ENCODE measurements around the gene BLMH.

BLMH gene

GRCh38 chr17:30226878-30227277 is 64.9 kb downstream of the BLMH start:
- Histone ChIP-seq H3K9ac (ENCODE audit: low read depth, low read length) (no peak overlapping the region), H3K27me3 (ENCODE audit: insufficient read depth, low read length) (peaks cover 14% of the 10 kb centered on the region; the same call in 1 of the 2 replicates), H3K4me3 (ENCODE audit: low read length) (no peak overlapping the region), H3K9me3 (ENCODE audit: insufficient read depth, low read depth, low read length) (no peaks in the 10 kb centered on the region), H3K4me1 (ENCODE audit: insufficient read depth, low read length) (peaks cover 5% of the 10 kb centered on the region; the same call in 1 of the 2 replicates), H3K36me3 (ENCODE audit: insufficient read depth, low read length) (no peaks in the 10 kb centered on the region), H3K27ac (ENCODE audit: low read depth, low read length) (no peak overlapping the region)
- WGBS: 95% methylated on average over 10 of the region's 10 CpGs

- Histone ChIP-seq H3K36me3 (ENCODE audit: insufficient read depth, low read length) (no peaks in the 10 kb centered on the region), H3K4me3 (ENCODE audit: low read length) (no peak overlapping the region), H3K9me3 (ENCODE audit: insufficient read depth, low read depth, low read length) (no peaks in the 10 kb centered on the region), H3K27ac (ENCODE audit: low read depth, low read length) (no peak overlapping the region), H3K27me3 (ENCODE audit: insufficient read depth, low read length) (peaks cover 10% of the 10 kb centered on the region; the same call in 1 of the 2 replicates), H3K9ac (ENCODE audit: low read depth, low read length) (no peak overlapping the region), H3K4me1 (ENCODE audit: insufficient read depth, low read length) (peaks cover 5% of the 10 kb centered on the region; the same call in 1 of the 2 replicates)
- 87% methylated on average over 15 of the region's 15 CpGs for WGBS
Measured at GRCh38 chr17:30225919-30226553, 65.7 kb downstream of the BLMH start.

GRCh38 chr17:30225112-30225511 is 66.6 kb downstream of the BLMH start:
- H3K4me3 ChIP-seq (ENCODE audit: low read length): no peak overlapping the region
- no peaks in the 10 kb centered on the region for H3K9me3 ChIP-seq (ENCODE audit: insufficient read depth, low read depth, low read length)
- H3K36me3 ChIP-seq (ENCODE audit: insufficient read depth, low read length): no peaks in the 10 kb centered on the region
- 87% methylated on average over 3 of the region's 3 CpGs for WGBS
- peaks cover 1% of the 10 kb centered on the region; the same call in 1 of the 2 replicates for H3K27me3 ChIP-seq (ENCODE audit: insufficient read depth, low read length)
- no peak overlapping the region for H3K9ac ChIP-seq (ENCODE audit: low read depth, low read length)
- H3K27ac ChIP-seq (ENCODE audit: low read depth, low read length): no peak overlapping the region
- H3K4me1 ChIP-seq (ENCODE audit: insufficient read depth, low read length): peaks cover 5% of the 10 kb centered on the region; the same call in 1 of the 2 replicates

GRCh38 chr17:30224419-30224960 is 67.3 kb downstream of the BLMH start:
- Histone ChIP-seq H3K4me1 (ENCODE audit: insufficient read depth, low read length) (peaks cover 5% of the 10 kb centered on the region; the same call in 1 of the 2 replicates), H3K27ac (ENCODE audit: low read depth, low read length) (no peak overlapping the region), H3K36me3 (ENCODE audit: insufficient read depth, low read length) (no peaks in the 10 kb centered on the region), H3K27me3 (ENCODE audit: insufficient read depth, low read length) (no peaks in the 10 kb centered on the region), H3K4me3 (ENCODE audit: low read length) (no peak overlapping the region), H3K9ac (ENCODE audit: low read depth, low read length) (no peak overlapping the region), H3K9me3 (ENCODE audit: insufficient read depth, low read depth, low read length) (no peaks in the 10 kb centered on the region)
- 77% methylated on average over 8 of the region's 8 CpGs for WGBS

GRCh38 chr17:30222721-30223175 is 69.0 kb downstream of the BLMH start:
- no peaks in the 10 kb centered on the region for H3K36me3 ChIP-seq (ENCODE audit: insufficient read depth, low read length)
- no peak overlapping the region for H3K4me3 ChIP-seq (ENCODE audit: low read length)
- WGBS: 86% methylated on average over 13 of the region's 13 CpGs
- H3K27me3 ChIP-seq (ENCODE audit: insufficient read depth, low read length): no peaks in the 10 kb centered on the region
- H3K4me1 ChIP-seq (ENCODE audit: insufficient read depth, low read length): peaks cover 5% of the 10 kb centered on the region; the same call in 1 of the 2 replicates
- H3K9me3 ChIP-seq (ENCODE audit: insufficient read depth, low read depth, low read length): no peaks in the 10 kb centered on the region
- no peak overlapping the region for H3K27ac ChIP-seq (ENCODE audit: low read depth, low read length)
- H3K9ac ChIP-seq (ENCODE audit: low read depth, low read length): no peak overlapping the region

- 90% methylated on average over 4 of the region's 4 CpGs for WGBS
- Histone ChIP-seq H3K4me3 (ENCODE audit: low read length) (no peak overlapping the region), H3K9ac (ENCODE audit: low read depth, low read length) (no peak overlapping the region), H3K4me1 (ENCODE audit: insufficient read depth, low read length) (peaks cover 5% of the 10 kb centered on the region; the same call in 1 of the 2 replicates), H3K36me3 (ENCODE audit: insufficient read depth, low read length) (no peaks in the 10 kb centered on the region), H3K9me3 (ENCODE audit: insufficient read depth, low read depth, low read length) (no peaks in the 10 kb centered on the region), H3K27ac (ENCODE audit: low read depth, low read length) (no peak overlapping the region), H3K27me3 (ENCODE audit: insufficient read depth, low read length) (no peaks in the 10 kb centered on the region)
Measured at GRCh38 chr17:30222251-30222650, 69.5 kb downstream of the BLMH start.

GRCh38 chr17:30221346-30221745 is 70.4 kb downstream of the BLMH start:
- peaks cover 5% of the 10 kb centered on the region; the same call in 1 of the 2 replicates for H3K4me1 ChIP-seq (ENCODE audit: insufficient read depth, low read length)
- H3K9ac ChIP-seq (ENCODE audit: low read depth, low read length): no peak overlapping the region
- H3K9me3 ChIP-seq (ENCODE audit: insufficient read depth, low read depth, low read length): no peaks in the 10 kb centered on the region
- H3K4me3 ChIP-seq (ENCODE audit: low read length): no peak overlapping the region
- no peaks in the 10 kb centered on the region for H3K27me3 ChIP-seq (ENCODE audit: insufficient read depth, low read length)
- WGBS: 96% methylated on average over 7 of the region's 10 CpGs
- H3K36me3 ChIP-seq (ENCODE audit: insufficient read depth, low read length): no peaks in the 10 kb centered on the region
- no peak overlapping the region for H3K27ac ChIP-seq (ENCODE audit: low read depth, low read length)

GRCh38 chr17:30220414-30220813 is 71.3 kb downstream of the BLMH start:
- no peak overlapping the region for H3K9ac ChIP-seq (ENCODE audit: low read depth, low read length)
- no peaks in the 10 kb centered on the region for H3K9me3 ChIP-seq (ENCODE audit: insufficient read depth, low read depth, low read length)
- no peaks in the 10 kb centered on the region for H3K36me3 ChIP-seq (ENCODE audit: insufficient read depth, low read length)
- 93% methylated on average over 5 of the region's 5 CpGs for WGBS
- no peak overlapping the region for H3K4me3 ChIP-seq (ENCODE audit: low read length)
- H3K27ac ChIP-seq (ENCODE audit: low read depth, low read length): no peak overlapping the region
- H3K27me3 ChIP-seq (ENCODE audit: insufficient read depth, low read length): no peaks in the 10 kb centered on the region
- peaks cover 5% of the 10 kb centered on the region; the same call in 1 of the 2 replicates for H3K4me1 ChIP-seq (ENCODE audit: insufficient read depth, low read length)

GRCh38 chr17:30219833-30220232 is 71.9 kb downstream of the BLMH start:
- Histone ChIP-seq H3K27me3 (ENCODE audit: insufficient read depth, low read length) (no peaks in the 10 kb centered on the region), H3K9me3 (ENCODE audit: insufficient read depth, low read depth, low read length) (no peaks in the 10 kb centered on the region), H3K9ac (ENCODE audit: low read depth, low read length) (no peak overlapping the region), H3K4me3 (ENCODE audit: low read length) (no peak overlapping the region), H3K4me1 (ENCODE audit: insufficient read depth, low read length) (peaks cover 2% of the 10 kb centered on the region; the same call in 1 of the 2 replicates), H3K36me3 (ENCODE audit: insufficient read depth, low read length) (no peaks in the 10 kb centered on the region), H3K27ac (ENCODE audit: low read depth, low read length) (no peak overlapping the region)
- 80% methylated on average over 7 of the region's 7 CpGs for WGBS

GRCh38 chr17:30219315-30219714 is 72.4 kb downstream of the BLMH start:
- Histone ChIP-seq H3K27ac (ENCODE audit: low read depth, low read length) (no peak overlapping the region), H3K9me3 (ENCODE audit: insufficient read depth, low read depth, low read length) (no peaks in the 10 kb centered on the region), H3K27me3 (ENCODE audit: insufficient read depth, low read length) (no peaks in the 10 kb centered on the region), H3K36me3 (ENCODE audit: insufficient read depth, low read length) (no peaks in the 10 kb centered on the region), H3K4me1 (ENCODE audit: insufficient read depth, low read length) (no peaks in the 10 kb centered on the region), H3K4me3 (ENCODE audit: low read length) (no peak overlapping the region), H3K9ac (ENCODE audit: low read depth, low read length) (no peak overlapping the region)
- WGBS: 92% methylated on average over 4 of the region's 4 CpGs

GRCh38 chr17:30218799-30219198 is 72.9 kb downstream of the BLMH start:
- WGBS: 74% methylated on average over 9 of the region's 9 CpGs
- no peaks in the 10 kb centered on the region for H3K27me3 ChIP-seq (ENCODE audit: insufficient read depth, low read length)
- no peak overlapping the region for H3K27ac ChIP-seq (ENCODE audit: low read depth, low read length)
- no peaks in the 10 kb centered on the region for H3K9me3 ChIP-seq (ENCODE audit: insufficient read depth, low read depth, low read length)
- H3K9ac ChIP-seq (ENCODE audit: low read depth, low read length): no peak overlapping the region
- H3K36me3 ChIP-seq (ENCODE audit: insufficient read depth, low read length): no peaks in the 10 kb centered on the region
- H3K4me3 ChIP-seq (ENCODE audit: low read length): no peak overlapping the region
- no peaks in the 10 kb centered on the region for H3K4me1 ChIP-seq (ENCODE audit: insufficient read depth, low read length)
